Ascending aorta (tissue), 2 donors: ENCODE measurements around the gene NBAS. TPM values are rescaled to one million over a fixed set of nuclear protein-coding genes. Genes with fewer than 3 reads are reported as not detected.

Experiments
- DNase-seq, 2 donors: peaks; one replicate each; pipeline ENCODE4 v3.0.0-alpha.2; 2019; ENCODE audit warnings: low spot score in 2 of 2
- H3K27ac ChIP-seq, 2 donors: fragments of 200-600 bp; sonication (generic); one replicate each; pipeline ENCODE4 v1.5.1; 2016 to 2017; ENCODE audit warnings: mild to moderate bottlenecking in 1 of 2
- H3K27me3 ChIP-seq: fragments of 200-600 bp; sonication (generic); one replicate; pipeline ENCODE4 v1.5.1; 2017
- H3K36me3 ChIP-seq, 2 donors: fragments of 200-600 bp; sonication (generic); one replicate each; pipeline ENCODE4 v1.5.1; 2016
- H3K4me1 ChIP-seq, 2 donors: fragments of 200-600 bp; sonication (generic); one replicate each; pipeline ENCODE4 v1.5.1; 2016 to 2017; ENCODE audit warnings: mild to moderate bottlenecking in 1 of 2
- H3K4me3 ChIP-seq, 2 donors: fragments of 200-600 bp; sonication (generic); one replicate each; pipeline ENCODE4 v1.5.1; 2016 to 2017; ENCODE audit warnings: mild to moderate bottlenecking in 1 of 2
- H3K9me3 ChIP-seq, 2 donors: fragments of 200-600 bp; sonication (generic); one replicate each; pipeline ENCODE4 v1.5.1; 2016
- CTCF ChIP-seq, 3 experiments: fragments of 200-600 bp in 2 of 3; fragments of 450-650 bp in 1 of 3; sonication (generic) in 2 of 3; IDR thresholded peaks; one replicate each; pipeline ENCODE4 v1.5.1; 2016 to 2019; ENCODE audit warnings: antibody characterized with exemption in 3 of 3, mild to moderate bottlenecking in 1 of 3, moderate library complexity in 1 of 3
- intact Hi-C: fragments of 100-400 bp; cut with DNase I; formaldehyde crosslinking; loops from one replicate; pipeline ENCODE4 v1.15.1; 2023
- total RNA-seq: library from RNA; depleted of rRNA; stranded (reverse); fragments of >200 nt; gene quantifications from one replicate; pipeline ENCODE4 v1.1.0, GENCODE V29; 2016

Gene NBAS
- total RNA-seq, 1 donor from 2014 or later, result 37.1 TPM

- intact Hi-C loops, result no loop called here
- Histone ChIP-seq H3K36me3 (peaks cover 7 to 9% of the 10 kb centered on the region in 2 donors), H3K4me3 (no peak overlapping the region), H3K9me3 (no peaks in the 10 kb centered on the region), H3K27ac (no peak overlapping the region), H3K4me1 (no peaks in the 10 kb centered on the region), H3K27me3 (no peaks in the 10 kb centered on the region)
- TF ChIP-seq CTCF (IDR thresholded peaks at IDR 0.05), result no peak
- DNase-seq, result no peak
Observed at GRCh38 chr2:15426606-15427005, 134.5 kb downstream of the NBAS start.

GRCh38 chr2:15425712-15426111, 135.4 kb downstream of the NBAS start:
- intact Hi-C loops, result no loop called here
- H3K36me3 ChIP-seq, result peaks cover 7 to 9% of the 10 kb centered on the region in 2 donors
- H3K4me1 ChIP-seq, result no peaks in the 10 kb centered on the region
- H3K4me3 ChIP-seq, result no peak overlapping the region
- H3K9me3 ChIP-seq, result no peaks in the 10 kb centered on the region
- TF ChIP-seq CTCF (IDR thresholded peaks at IDR 0.05), result no peak
- H3K27me3 ChIP-seq, result no peaks in the 10 kb centered on the region
- DNase-seq, result no peak
- H3K27ac ChIP-seq, result no peak overlapping the region

- no peak for TF ChIP-seq CTCF (IDR thresholded peaks at IDR 0.05)
- H3K4me3 ChIP-seq, result no peak overlapping the region
- H3K27ac ChIP-seq, result no peak overlapping the region
- intact Hi-C loops, result no loop called here
- no peaks in the 10 kb centered on the region for H3K4me1 ChIP-seq
- DNase-seq, result no peak
- no peaks in the 10 kb centered on the region for H3K9me3 ChIP-seq
- H3K36me3 ChIP-seq, result peaks cover 7 to 13% of the 10 kb centered on the region in 2 donors
- H3K27me3 ChIP-seq, result no peaks in the 10 kb centered on the region
Observed at GRCh38 chr2:15421753-15422152, 139.4 kb downstream of the NBAS start.

- H3K4me3 ChIP-seq, result no peak overlapping the region
- no peaks in the 10 kb centered on the region for H3K9me3 ChIP-seq
- H3K4me1 ChIP-seq, result no peaks in the 10 kb centered on the region
- intact Hi-C loops, result no loop called here
- no peak overlapping the region for H3K27ac ChIP-seq
- DNase-seq, result no peak
- H3K36me3 ChIP-seq, result peaks cover 15 to 33% of the 10 kb centered on the region in 2 donors
- H3K27me3 ChIP-seq, result no peaks in the 10 kb centered on the region
- TF ChIP-seq CTCF (IDR thresholded peaks at IDR 0.05), result no peak
Observed at GRCh38 chr2:15415748-15416147, 145.4 kb downstream of the NBAS start.

GRCh38 chr2:15412779-15413178, 148.4 kb downstream of the NBAS start:
- no peak overlapping the region for H3K4me3 ChIP-seq
- no peaks in the 10 kb centered on the region for H3K9me3 ChIP-seq
- H3K36me3 ChIP-seq, result peaks cover 15 to 41% of the 10 kb centered on the region in 2 donors
- no peak overlapping the region for H3K27ac ChIP-seq
- DNase-seq, result no peak
- intact Hi-C loops, result no loop called here
- no peaks in the 10 kb centered on the region for H3K4me1 ChIP-seq
- TF ChIP-seq CTCF (IDR thresholded peaks at IDR 0.05), result no peak
- no peaks in the 10 kb centered on the region for H3K27me3 ChIP-seq

- H3K4me1 ChIP-seq, result no peaks in the 10 kb centered on the region
- H3K4me3 ChIP-seq, result no peak overlapping the region
- no peak overlapping the region for H3K27ac ChIP-seq
- intact Hi-C loops, result no loop called here
- no peaks in the 10 kb centered on the region for H3K27me3 ChIP-seq
- H3K36me3 ChIP-seq, result peaks cover 15 to 41% of the 10 kb centered on the region in 2 donors
- TF ChIP-seq CTCF (IDR thresholded peaks at IDR 0.05), result no peak
- H3K9me3 ChIP-seq, result no peaks in the 10 kb centered on the region
- no peak for DNase-seq
Observed at GRCh38 chr2:15412309-15412708, 148.8 kb downstream of the NBAS start.
